GM12874 (cell line): ENCODE data around the gene NAA16.

ENCODE experiments used
- CTCF ChIP-seq: IDR thresholded peaks from 2 replicates; pipeline ENCODE4 v1.5.1; 2011; ENCODE audit warnings: low read depth, mild to moderate bottlenecking, control low read depth, low read length, moderate library complexity; ENCODE audit not compliant: insufficient read depth

The NAA16 gene

GRCh38 chr13:41325752-41326151 lies 14.7 kb downstream of the NAA16 start:
- no peak for TF ChIP-seq CTCF

- TF ChIP-seq CTCF = no peak
Measured at GRCh38 chr13:41326661-41327060, 15.6 kb downstream of the NAA16 start.

GRCh38 chr13:41327994-41328790 lies 17.1 kb downstream of the NAA16 start:
- TF ChIP-seq CTCF = no peak

GRCh38 chr13:41332829-41333228 lies 21.8 kb downstream of the NAA16 start:
- TF ChIP-seq CTCF = no peak

GRCh38 chr13:41334810-41335209 lies 23.7 kb downstream of the NAA16 start:
- no peak for TF ChIP-seq CTCF

GRCh38 chr13:41344358-41344757 lies 33.3 kb downstream of the NAA16 start:
- no peak for TF ChIP-seq CTCF

GRCh38 chr13:41345165-41345913 lies 34.3 kb downstream of the NAA16 start:
- TF ChIP-seq CTCF = no peak
